Stimulated activated CD8-positive, alpha-beta memory T cell treated with anti-CD3 and anti-CD28 coated beads, Interleukin-4, amount 100 ng/mL, for 1 hour (primary cell): ENCODE data around the gene DPH3.
"Not testable (repeated sequence)": the region's sequence is repeated elsewhere in the genome, so short reads cannot be mapped to it uniquely, and the experiment has no call there.

ENCODE experiments used
- DNase-seq, 2 donors: peaks; one replicate each; pipeline ENCODE4 v3.0.0-alpha.2; 2020; ENCODE audit warnings: low read depth in 2 of 2, low spot score in 1 of 2

Gene DPH3

DNA sequence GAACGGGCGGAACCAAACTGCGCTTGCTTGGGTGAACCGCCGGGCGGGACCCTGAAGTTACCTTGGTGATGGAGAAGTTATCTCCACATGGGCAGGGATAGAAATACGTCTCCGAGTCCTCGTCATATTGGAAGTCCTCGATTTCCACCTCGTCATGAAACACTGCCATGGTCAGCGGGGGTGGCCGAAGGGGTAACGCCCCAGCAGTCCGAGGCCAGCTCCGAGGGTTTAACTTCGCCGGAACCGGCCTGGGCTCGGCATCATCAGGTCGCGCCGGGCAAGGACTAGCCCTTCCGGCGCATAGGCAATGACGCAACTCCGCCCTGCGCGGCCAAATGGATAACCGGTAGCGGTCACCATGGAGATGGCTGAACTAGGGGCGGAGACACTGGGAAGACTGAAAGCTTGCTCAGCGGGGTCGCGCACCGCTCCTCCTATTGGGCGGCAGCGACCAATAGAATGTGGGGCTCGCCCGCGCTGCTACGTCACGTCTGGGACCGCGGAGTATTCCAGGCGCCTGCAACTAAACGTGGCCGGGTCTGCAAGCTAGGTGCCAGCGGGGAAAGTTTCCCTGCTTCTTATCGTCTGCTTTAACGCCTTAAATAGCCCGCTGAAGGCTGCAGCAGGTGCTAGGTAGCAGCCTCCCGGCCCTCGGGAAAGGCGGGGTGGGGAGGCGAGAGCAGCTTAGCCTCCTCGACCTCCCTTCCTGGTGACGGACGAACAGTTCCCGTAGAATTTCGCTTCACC is at the start of gene DPH3, which contains the start of gene OXNAD1:
Gene DPH3, minus strand, starts transcription at position 236 of the 747 bp plus-strand sequence. Its CDS starts 67 bp downstream, at position 169.
Gene OXNAD1, plus strand, starts transcription at position 505 of the 747 bp plus-strand sequence. CDS start 5,741 bp downstream, outside the sequence.
- DNase-seq: peak; percentile 98 to 99

GRCh38 chr3:16313886-16314645 is 49.3 kb upstream of the DPH3 start:
- no peak for DNase-seq

- no peak for DNase-seq
Measured at GRCh38 chr3:16311960-16312451, 47.3 kb upstream of the DPH3 start.

- DNase-seq: not testable (repeated sequence)
Measured at GRCh38 chr3:16310486-16310885, 45.7 kb upstream of the DPH3 start.

GRCh38 chr3:16309558-16309957 is 44.8 kb upstream of the DPH3 start:
- no peak for DNase-seq

- DNase-seq: no peak
Measured at GRCh38 chr3:16308727-16309126, 44.0 kb upstream of the DPH3 start.

DNA sequence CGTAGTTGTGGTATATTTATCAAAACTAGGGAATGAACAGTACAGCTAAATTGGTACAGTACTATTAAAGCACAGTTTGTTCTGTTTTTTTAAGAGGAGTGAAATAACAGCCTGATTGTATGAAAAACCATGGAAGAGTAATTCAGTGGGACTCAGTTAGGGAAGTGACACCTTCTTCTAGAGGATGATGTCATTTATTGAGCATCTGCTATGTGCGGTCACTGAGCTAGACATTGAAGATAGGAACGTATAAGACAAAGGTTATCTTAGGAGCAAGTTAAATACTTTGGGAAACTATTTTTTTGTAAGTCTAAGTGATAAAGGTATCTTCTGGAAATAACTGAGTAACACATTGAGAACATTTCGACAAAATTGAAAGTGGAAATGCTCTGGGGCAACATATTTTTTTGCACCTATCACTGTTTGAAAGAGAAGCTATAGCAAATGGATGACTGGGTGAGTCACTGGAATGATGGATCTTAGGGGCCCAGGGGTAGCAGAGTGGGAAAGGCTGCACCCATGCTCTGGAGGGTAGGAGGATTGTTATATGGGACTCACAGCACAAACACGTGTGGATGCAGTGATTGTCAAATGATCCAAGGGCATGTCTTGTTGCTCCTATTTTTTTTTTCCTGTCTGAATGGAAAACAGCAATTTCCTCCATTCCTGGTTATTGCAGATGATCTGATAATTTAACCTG is 43.2 kb upstream of the DPH3 start:
- no peak for DNase-seq

GRCh38 chr3:16305111-16305541 is 40.4 kb upstream of the DPH3 start:
- no peak for DNase-seq

DNA sequence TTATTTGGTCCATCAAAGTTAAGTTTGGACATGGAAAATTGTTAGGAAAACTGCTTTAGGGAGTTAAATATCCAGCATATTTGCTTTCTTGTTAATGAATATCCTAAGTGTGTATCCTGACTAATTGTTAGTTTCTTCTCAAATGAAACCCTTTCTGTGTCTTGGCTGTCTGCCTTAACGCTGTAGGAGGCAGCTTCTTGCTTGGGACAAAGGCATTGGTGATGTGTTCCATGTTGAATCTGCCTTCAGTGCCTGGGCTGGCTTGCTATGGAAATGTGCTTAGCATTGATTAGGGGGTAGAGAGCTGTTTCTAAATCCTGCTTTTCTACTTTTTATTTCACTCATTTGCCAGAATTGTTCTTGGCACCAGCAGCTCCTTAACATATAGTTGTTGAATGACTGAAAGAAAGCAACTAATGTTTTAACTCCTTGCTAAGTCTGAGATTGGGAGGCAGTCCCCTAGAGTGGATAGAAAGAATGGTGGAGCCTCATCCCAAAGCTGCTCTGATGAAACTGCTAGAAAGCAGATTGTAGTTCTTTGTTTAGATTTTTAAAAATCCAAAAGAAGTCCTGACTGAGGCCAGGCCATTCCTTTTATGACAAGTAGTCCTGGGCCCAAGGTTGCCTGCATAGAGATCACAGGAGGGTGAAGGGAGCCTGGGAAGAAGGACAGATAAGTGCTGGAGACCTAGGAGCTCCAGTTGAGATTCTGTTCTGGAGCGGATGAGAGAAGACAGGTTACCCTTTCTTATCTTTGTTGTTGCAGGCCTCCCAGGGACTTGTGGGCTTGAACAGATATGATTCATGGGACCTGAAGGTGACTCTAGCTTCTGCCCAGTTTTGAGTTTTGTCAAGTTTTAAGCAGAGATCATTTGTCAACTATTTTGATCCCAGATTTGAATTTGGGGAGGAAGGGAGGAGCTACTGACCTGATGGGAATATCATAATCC is 39.6 kb upstream of the DPH3 start:
- DNase-seq: no peak

GRCh38 chr3:16303037-16303575 is 38.4 kb upstream of the DPH3 start:
- no peak for DNase-seq

DNA sequence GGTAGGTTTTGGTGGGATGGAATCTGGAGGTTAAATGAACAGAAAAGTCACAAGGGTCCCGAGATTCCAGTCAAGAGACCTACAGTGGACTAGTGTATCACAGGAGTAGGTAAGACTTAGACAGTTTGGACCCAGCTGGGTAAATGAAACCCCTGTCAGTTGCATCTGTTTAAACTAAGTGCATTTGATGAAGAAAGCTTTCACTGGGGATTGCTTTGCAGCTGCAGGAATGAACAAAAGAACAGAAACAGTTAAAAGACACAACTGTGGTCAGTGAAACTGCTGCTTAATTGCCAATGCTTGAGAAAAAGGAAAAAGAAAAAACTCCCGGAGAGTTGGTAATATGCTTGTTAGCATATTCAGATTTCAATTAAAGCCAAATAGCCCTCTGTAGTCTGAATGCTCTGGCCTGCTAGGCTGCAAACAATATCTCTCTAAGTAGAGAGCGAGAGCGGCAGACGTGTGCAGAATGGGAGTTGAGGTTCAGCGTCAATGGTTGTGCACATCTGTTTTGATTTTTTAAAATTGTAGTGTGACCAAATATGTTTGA is 37.4 kb upstream of the DPH3 start:
- no peak for DNase-seq

- no peak for DNase-seq
Measured at GRCh38 chr3:16301507-16301906, 36.8 kb upstream of the DPH3 start.

DNA sequence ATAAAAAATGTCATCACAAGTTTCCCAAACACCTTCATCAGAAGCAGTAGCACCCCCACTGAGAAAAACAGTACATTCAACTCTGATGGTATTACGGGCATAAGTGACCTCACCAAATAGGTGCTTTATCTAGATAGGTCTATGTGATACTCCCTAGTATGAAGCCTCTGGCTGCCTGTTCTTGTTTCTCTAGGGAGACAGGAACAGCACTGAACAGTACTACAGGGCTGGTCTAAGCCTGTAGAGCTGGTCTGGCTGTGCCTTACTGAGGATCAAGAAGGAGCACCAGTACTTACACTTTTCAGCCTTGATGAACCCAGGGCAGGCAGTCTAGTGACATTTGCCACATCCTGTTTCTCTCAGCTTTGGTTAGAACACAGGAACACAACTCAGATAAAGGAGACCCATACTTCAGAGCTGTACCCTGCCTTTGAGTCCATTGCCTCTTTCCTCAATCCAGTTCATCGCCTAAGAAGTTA is 36.2 kb upstream of the DPH3 start:
- no peak for DNase-seq

DNA sequence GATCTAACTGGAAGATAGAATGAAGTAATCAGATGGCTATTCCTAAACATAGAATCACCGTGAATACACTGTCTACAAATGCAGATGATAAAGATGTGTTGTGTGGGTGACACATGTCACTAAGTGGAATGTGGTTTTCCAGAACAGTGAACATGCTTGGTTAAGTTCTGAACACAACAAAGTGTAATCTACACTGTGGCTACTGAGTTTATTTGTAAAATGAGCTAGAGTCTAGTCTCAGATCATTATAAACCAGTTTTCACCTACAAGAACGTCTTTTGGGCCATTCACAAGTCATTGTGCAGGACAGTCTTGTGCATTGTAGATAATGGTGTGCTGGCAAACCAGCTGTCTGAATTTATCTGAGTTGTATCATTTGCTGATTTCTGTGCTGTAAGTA is 35.6 kb upstream of the DPH3 start:
- no peak for DNase-seq

GRCh38 chr3:16299746-16300145 is 35.0 kb upstream of the DPH3 start:
- DNase-seq: no peak

GRCh38 chr3:16298891-16299290 is 34.1 kb upstream of the DPH3 start:
- DNase-seq: no peak

DNA sequence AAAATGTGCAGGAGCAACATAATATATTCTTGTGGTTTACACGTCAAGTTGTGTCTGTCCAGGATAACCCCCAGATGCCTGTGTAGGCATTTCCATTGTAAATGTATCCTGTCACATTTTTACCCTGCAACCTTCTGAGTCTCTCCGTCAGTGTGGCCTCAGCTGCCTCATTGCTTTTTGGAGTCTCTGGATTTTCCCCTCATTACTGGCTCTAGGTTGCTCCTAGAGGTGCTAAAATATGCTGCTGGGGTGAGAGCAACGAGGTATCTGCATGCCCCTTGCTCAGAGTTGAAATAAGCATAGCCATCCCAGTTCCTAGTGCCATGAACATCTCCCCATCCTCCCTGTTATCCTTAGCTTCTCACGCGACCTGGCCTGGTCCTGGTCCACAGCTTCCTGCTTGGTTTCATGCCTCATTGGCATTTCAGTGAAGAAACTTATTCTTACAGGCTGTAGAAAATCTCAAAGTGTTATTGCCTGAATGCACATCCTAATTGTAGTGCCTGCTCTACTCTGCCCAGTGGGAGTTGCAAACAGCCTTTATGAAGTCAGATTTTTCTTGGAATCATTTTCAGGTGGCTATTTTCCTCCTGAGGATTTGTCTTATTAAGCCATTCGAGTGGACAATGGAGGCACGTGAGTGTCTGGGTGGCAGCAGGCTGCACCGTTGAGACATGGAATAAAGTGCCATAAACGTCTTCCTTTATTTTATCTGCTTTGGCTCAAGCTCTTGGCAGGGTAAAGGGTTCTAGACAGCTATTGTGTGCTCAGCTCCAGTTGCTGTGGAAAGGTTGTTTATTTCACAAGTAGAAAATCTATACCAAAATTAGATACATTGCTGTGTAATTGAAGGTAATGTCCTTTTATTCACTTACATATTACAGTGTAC is 33.5 kb upstream of the DPH3 start:
- DNase-seq: no peak

DNA sequence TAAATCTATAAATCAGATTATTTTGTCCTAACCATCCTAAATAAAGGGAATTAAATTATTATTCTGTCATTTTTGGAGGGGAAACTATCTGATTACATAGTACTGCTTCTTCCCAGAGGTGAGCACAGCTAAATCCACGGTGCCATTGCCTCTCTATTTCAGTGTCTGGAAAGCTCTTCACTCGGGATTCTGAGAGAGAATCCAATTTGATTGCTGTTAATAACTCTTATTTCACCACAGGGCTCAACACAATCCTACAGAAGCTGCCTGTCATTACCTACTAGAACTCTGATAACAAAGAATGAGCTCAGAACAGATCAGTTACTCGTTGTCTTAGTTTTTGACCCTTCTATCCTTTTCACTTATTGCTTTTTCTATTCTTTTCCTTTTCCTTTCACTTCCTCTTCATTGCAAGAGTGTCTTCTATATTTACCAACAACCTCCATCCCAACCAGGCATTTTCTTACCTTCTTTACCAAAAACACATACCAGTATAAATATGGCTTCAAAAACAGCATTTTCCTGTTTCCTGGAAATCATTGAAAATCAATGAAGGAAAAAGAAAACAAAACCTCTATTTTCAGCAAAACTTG is 30.7 kb upstream of the DPH3 start:
- no peak for DNase-seq
